GM12801 (cell line): ENCODE results near the gene MYBPHL.

Experiments used
- TF ChIP-seq, protein P1 (sequence below): IDR thresholded peaks from one replicate; pipeline ENCODE4 v1.5.1; 2011; ENCODE audit warnings: control low read depth; ENCODE audit not compliant: insufficient read length; ENCODE audit errors: extremely low read depth

Gene MYBPHL

DNA sequence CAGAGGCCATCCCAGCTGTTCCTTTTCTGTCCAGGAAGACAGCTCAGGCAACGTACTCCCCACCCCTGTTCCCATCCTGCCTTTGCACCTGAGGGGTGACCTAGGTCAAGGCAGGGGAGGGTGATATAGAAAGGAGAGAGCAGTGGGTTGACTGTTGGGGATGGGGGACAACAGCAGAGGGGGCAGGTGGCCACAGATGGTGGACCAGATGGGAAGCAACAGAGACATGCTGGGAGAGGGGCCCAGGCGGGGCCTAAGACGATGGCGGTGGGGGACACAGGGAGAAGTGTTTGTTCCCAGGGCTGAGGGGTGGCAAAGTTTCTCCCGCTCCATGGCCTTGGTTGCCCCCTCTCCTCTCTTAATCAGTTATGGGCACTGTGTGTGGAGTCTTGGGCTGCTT is 51.1 kb downstream of the MYBPHL start:
- TF ChIP-seq, protein P1, sequence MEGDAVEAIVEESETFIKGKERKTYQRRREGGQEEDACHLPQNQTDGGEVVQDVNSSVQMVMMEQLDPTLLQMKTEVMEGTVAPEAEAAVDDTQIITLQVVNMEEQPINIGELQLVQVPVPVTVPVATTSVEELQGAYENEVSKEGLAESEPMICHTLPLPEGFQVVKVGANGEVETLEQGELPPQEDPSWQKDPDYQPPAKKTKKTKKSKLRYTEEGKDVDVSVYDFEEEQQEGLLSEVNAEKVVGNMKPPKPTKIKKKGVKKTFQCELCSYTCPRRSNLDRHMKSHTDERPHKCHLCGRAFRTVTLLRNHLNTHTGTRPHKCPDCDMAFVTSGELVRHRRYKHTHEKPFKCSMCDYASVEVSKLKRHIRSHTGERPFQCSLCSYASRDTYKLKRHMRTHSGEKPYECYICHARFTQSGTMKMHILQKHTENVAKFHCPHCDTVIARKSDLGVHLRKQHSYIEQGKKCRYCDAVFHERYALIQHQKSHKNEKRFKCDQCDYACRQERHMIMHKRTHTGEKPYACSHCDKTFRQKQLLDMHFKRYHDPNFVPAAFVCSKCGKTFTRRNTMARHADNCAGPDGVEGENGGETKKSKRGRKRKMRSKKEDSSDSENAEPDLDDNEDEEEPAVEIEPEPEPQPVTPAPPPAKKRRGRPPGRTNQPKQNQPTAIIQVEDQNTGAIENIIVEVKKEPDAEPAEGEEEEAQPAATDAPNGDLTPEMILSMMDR, result no peak

DNA sequence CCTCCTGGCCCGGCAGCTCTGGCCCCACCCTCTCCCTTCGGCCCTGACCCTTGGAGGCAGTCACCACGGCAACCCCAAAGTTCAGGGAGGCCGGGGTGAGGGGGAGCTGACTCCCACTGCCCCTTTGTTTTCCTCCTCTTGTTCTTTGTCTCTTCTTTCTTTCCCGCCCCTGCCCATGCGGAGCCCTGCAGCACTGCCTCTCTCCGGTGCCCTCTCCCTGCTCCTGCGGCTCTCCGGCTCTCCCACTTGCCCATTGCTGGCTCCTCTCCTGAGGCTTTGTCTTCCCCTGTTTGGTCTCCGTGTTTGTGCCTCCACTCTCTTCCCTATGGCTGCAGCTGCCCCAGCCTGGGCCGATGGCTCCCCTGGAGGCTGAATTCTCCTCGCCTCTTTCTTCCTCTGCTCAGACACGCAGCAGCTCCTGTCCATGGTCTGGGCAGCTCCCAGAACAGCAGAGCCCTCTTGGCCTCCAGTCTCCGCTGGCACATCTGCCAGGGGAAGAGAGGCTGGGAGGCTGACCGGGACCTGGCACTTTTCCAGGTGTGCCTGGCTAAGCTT is 51.6 kb downstream of the MYBPHL start:
- TF ChIP-seq, protein P1, result no peak

DNA sequence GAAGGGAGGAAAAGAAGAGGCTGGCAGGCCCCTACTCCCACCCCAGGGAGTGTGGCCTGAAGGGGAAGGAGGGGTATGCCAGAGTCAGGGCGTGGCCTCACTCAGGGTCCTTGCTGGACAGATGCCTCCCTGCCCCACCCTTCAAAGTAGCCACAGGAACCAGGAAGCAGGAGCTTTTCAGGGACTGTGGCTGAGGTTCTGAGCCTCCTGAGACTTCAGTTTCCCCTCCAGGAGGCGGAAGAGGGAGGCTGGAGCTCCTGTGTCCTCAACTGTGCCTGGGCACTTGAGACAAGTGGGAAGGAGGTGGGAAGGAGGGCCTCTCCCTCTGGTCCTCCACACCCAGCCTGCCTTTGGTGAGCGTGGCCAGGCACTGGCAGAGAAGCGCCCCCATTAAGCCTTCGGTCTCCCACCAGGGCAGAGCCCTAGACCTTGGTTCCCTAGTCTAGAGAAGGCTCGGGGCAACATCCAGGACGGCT is 52.2 kb downstream of the MYBPHL start:
- TF ChIP-seq, protein P1, result no peak

DNA sequence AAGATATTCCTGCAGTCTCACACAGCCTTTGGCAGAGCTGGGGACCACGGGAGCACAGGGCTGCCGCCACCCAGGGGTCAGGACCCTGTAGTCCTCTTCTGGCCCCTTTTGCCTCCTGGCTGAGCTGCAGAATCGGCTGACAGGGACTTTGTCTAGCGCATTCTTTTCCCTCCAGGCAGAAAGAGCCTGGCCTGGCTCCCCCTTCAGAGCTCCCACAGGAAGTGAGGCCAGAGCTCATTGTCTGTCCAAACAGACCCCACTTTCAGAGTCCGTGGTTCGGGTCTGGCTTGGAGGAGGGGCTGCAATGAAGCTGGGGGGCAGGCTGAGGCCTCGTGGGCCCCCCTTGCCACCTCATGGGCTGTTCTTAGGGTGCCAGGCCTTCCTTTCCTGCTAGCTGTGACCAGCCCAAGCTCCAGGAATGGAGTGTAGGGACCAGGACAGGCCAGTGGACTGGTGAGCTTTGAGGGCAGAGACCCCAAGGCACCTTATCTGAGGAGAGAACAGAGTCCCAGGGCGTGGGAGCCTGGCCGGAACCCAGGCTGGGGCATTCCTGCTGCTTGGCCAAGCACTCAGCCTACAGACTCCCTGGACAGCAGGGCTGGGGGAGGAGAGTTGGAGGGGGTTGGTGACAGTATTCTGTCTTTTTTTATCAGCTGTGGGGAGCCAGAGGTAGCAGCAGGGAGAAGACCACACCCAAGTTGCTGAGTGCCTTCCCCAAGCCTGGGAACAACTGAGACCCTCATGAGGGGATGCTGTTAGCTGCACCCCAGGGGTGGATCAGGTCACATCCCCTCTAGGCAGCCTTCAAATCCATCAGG is 52.8 kb downstream of the MYBPHL start:
- TF ChIP-seq, protein P1, result no peak

DNA sequence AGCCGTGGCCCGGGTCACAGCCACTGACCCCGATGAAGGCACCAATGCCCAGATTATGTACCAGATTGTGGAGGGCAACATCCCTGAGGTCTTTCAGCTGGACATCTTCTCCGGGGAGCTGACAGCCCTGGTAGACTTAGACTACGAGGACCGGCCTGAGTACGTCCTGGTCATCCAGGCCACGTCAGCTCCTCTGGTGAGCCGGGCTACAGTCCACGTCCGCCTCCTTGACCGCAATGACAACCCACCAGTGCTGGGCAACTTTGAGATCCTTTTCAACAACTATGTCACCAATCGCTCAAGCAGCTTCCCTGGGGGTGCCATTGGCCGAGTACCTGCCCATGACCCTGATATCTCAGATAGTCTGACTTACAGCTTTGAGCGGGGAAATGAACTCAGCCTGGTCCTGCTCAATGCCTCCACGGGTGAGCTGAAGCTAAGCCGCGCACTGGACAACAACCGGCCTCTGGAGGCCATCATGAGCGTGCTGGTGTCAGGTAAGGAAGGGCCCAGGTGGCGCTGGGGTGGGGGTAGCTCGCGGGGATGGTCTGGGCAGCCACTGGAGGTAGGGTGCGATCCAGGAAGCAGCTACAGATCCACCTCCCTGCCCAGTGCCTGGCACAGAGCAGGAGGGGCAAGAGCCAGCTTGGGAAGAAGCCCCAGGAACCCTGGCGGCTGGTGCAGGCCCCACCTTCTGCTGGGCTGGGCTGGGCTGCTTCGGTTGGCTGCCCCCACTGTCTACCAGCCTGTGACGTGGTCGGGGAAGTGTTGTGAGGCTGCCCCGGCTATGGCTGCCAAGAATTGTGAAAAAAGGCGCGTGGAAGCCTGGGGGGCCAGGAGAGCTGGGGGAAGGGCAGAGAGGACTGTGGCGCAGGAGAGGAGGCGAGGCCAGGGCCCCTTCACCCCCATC is 53.7 kb downstream of the MYBPHL start:
- TF ChIP-seq, protein P1, result no peak

DNA sequence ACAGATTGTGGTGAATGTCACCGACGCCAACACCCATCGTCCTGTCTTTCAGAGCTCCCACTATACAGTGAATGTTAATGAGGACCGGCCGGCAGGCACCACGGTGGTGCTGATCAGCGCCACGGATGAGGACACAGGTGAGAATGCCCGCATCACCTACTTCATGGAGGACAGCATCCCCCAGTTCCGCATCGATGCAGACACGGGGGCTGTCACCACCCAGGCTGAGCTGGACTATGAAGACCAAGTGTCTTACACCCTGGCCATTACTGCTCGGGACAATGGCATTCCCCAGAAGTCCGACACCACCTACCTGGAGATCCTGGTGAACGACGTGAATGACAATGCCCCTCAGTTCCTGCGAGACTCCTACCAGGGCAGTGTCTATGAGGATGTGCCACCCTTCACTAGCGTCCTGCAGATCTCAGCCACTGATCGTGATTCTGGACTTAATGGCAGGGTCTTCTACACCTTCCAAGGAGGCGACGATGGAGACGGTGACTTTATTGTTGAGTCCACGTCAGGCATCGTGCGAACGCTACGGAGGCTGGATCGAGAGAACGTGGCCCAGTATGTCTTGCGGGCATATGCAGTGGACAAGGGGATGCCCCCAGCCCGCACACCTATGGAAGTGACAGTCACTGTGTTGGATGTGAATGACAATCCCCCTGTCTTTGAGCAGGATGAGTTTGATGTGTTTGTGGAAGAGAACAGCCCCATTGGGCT is 54.5 kb downstream of the MYBPHL start:
- TF ChIP-seq, protein P1, result no peak
